Ishikawa (cell line): ENCODE measurements around the gene SHF.

ENCODE experiments used
- CEBPB ChIP-seq: IDR thresholded peaks from 2 replicates; pipeline ENCODE4 v1.6.1; 2012
- CREB1 ChIP-seq: IDR thresholded peaks from 2 replicates; pipeline ENCODE4 v1.6.1; 2012; ENCODE audit warnings: low read depth
- EGR1 ChIP-seq: IDR thresholded peaks from 2 replicates; pipeline ENCODE4 v1.6.1; 2012
- EP300 ChIP-seq: IDR thresholded peaks from 2 replicates; pipeline ENCODE4 v1.6.1; 2012; ENCODE audit warnings: borderline replicate concordance
- FOXM1 ChIP-seq: IDR thresholded peaks from 2 replicates; pipeline ENCODE4 v1.6.1; 2012; ENCODE audit warnings: low read depth, borderline replicate concordance
- MAX ChIP-seq: IDR thresholded peaks from 2 replicates; pipeline ENCODE4 v1.6.1; 2012
- NFIC ChIP-seq: IDR thresholded peaks from 2 replicates; pipeline ENCODE4 v1.6.1; 2012
- RAD21 ChIP-seq: IDR thresholded peaks from 2 replicates; pipeline ENCODE4 v1.6.1; 2012; ENCODE audit warnings: low read depth
- REST ChIP-seq: IDR thresholded peaks from 2 replicates; pipeline ENCODE4 v1.6.1; 2012; ENCODE audit warnings: low read depth, mild to moderate bottlenecking
- TAF1 ChIP-seq: IDR thresholded peaks from 2 replicates; pipeline ENCODE4 v1.6.1; 2012; ENCODE audit warnings: low read depth, mild to moderate bottlenecking
- TCF12 ChIP-seq: IDR thresholded peaks from 2 replicates; pipeline ENCODE4 v1.6.1; 2012; ENCODE audit warnings: low read depth
- TEAD4 ChIP-seq: IDR thresholded peaks from 2 replicates; pipeline ENCODE4 v1.6.1; 2012
- YY1 ChIP-seq: IDR thresholded peaks from 2 replicates; pipeline ENCODE4 v1.6.1; 2012; ENCODE audit warnings: low read depth
- ZBTB7A ChIP-seq: IDR thresholded peaks from 2 replicates; pipeline ENCODE4 v1.6.1; 2012; ENCODE audit warnings: low read depth
- TF ChIP-seq, protein P1 (sequence below): IDR thresholded peaks from 2 replicates; pipeline ENCODE4 v1.6.1; 2012

The SHF gene

GRCh38 chr15:45121020-45121419 lies 66.7 kb downstream of the SHF start:
- TF ChIP-seq ZBTB7A (no peak), TEAD4 (no peak), CREB1 (no peak), CEBPB (no peak), REST (no peak), MAX (no peak), YY1 (no peak), EGR1 (no peak)
- TF ChIP-seq, protein P1, sequence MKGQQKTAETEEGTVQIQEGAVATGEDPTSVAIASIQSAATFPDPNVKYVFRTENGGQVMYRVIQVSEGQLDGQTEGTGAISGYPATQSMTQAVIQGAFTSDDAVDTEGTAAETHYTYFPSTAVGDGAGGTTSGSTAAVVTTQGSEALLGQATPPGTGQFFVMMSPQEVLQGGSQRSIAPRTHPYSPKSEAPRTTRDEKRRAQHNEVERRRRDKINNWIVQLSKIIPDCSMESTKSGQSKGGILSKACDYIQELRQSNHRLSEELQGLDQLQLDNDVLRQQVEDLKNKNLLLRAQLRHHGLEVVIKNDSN: no peak

DNA sequence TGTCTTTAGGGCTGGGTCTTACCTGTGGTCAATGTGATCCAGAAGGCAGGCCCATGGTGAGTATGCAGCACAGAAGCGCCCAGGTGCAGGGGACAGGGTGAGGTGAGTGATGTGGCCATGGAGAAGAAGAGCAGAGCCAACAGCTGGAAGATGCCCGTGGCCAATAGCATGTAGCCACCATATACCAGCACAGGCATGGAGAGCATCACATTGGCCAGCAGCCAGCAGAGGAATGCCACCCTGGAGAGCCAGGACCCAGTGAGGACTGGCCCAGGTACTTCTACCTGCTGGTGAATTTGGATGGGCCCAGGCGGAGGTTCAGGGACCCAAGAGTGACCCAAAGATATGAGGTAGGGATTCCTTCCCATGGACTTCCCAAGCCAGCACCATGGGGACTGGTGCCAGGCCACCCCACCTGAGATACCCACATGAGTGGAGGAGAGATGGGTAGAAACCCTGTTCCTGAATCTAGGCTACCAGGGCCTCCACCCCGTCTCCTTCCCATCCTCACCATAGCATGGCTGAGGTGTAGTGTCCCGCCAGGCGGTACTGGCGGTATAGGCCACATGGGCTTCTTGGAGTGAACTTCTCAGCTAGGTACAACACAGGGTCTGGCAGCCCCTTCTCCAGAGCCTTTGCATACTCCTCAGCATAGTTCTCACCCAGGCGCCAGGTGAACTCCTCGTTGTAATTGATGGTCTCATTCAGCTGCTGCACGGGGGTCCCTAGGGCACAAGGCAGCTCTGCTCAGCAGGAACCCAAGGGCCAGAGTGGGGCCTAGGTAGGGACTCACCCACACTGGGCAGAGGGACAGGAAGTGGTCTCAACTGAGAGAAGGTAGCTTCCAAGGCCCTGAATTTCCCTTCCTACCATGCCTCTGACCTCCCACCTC lies 67.4 kb downstream of the SHF start:
- TF ChIP-seq EGR1 (no peak), EP300 (no peak), NFIC (no peak), CEBPB (no peak), RAD21 (no peak), TAF1 (no peak), YY1 (no peak)

DNA sequence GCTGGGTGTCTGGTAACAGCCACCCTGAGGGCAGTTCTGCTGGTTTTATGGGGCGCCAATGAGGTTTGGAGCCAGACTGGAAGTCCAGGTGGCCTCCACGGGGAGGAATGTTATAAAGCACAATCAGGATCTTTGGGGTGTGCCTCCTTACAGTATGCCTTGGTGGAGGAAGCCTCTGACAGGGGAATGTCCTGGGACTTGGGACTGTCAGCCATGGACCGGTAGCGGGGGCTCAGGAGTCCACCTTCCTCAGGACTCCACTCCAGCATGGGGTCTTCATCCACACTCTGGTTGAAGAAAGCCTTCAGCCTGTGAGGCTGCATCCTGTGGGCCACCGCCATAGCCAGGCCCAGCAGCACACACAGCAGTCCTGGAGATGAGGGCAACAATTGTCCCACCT lies 68.8 kb downstream of the SHF start:
- TF ChIP-seq CEBPB (no peak), TCF12 (no peak), RAD21 (no peak), EGR1 (no peak), MAX (no peak), REST (no peak), FOXM1 (no peak), CREB1 (no peak), NFIC (no peak), EP300 (no peak), TEAD4 (no peak), YY1 (no peak), TAF1 (no peak), ZBTB7A (no peak)
- TF ChIP-seq, protein P1: no peak

DNA sequence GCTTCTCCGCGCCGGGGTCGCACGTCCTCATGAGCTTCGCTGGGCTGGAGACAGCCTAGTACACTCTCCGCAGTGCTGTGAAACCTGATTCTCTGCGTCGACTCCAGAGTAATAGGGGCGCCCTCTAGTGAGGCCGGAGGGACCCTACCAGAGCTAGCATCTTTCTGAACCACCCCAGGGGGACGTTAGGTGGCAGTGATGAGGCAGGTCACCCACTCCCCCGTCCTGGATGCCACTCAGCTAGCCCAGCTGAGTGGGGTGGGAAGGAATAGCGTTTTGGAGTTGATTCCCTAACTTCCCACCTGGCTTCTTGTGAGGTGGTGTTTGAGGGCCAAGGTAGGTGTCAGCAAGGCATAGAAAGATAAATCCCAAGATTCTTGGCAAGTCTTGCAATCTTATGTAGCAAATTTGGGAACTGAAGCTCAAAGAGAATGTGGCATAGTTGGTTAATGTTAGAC lies 69.6 kb downstream of the SHF start:
- TF ChIP-seq EP300: no peak
- TF ChIP-seq FOXM1: no peak
- TF ChIP-seq ZBTB7A: peak; percentile 62; the same call in 1 of the 2 replicates
- TF ChIP-seq YY1: no peak
- peak; percentile 73 for TF ChIP-seq RAD21
- peak; percentile 57; the same call in 1 of the 2 replicates for TF ChIP-seq MAX

- TF ChIP-seq CEBPB (no peak), FOXM1 (no peak), TEAD4 (no peak), TAF1 (no peak), EGR1 (no peak), EP300 (no peak), NFIC (no peak), YY1 (no peak), RAD21 (no peak)
- TF ChIP-seq, protein P1: no peak
Observed at GRCh38 chr15:45117308-45118130, 70.2 kb downstream of the SHF start.
